ENCODE results near the gene HIRIP3.

- TF ChIP-seq CTCF (IDR thresholded peaks at IDR 0.05): no peak
- no peak for TF ChIP-seq POLR2A (IDR thresholded peaks at IDR 0.05)
- TF ChIP-seq POLR2AphosphoS5 (IDR thresholded peaks at IDR 0.05): no peak
These were observed 28.2 kb upstream of the HIRIP3 start for GRCh38 chr16:30023586-30023985.

Measured in stomach (tissue), 4 donors.